Small intestine (tissue), 7 donors: ENCODE measurements around the gene CCDC150. TPM values are rescaled to one million over a fixed set of nuclear protein-coding genes. Genes with fewer than 3 reads are reported as not detected.

Experiments used
- DNase-seq, 2 donors: peaks; one replicate each; pipeline versions ENCODE4 v3.0.0 to v3.0.0-alpha.2; 2013
- FAIRE-seq: peaks from 2 replicates; lab custom pipeline; 2012; peaks lifted over from hg19 to GRCh38; lab: Jason Lieb, UNC
- H3K27ac ChIP-seq, 3 donors: one replicate each; pipeline ENCODE4 v1.5.1; 2013; ENCODE audit warnings: low read length in 2 of 3, mild to moderate bottlenecking in 2 of 3, control low read depth in 1 of 3, inconsistent platforms in 1 of 3, low read depth in 1 of 3, moderate library complexity in 1 of 3
- H3K27me3 ChIP-seq, 3 donors: one replicate each; pipeline ENCODE4 v1.6.1; 2013; ENCODE audit warnings: low read length in 3 of 3, inconsistent platforms in 1 of 3; ENCODE audit not compliant: control insufficient read depth in 3 of 3, insufficient read depth in 3 of 3
- H3K36me3 ChIP-seq, 3 donors: one replicate each; pipeline ENCODE4 v1.6.1; 2013; ENCODE audit warnings: low read length in 3 of 3, inconsistent platforms in 1 of 3, low read depth in 1 of 3, mild to moderate bottlenecking in 1 of 3, moderate library complexity in 1 of 3; ENCODE audit not compliant: control insufficient read depth in 3 of 3, insufficient read depth in 2 of 3
- H3K4me1 ChIP-seq, 3 donors: one replicate each; pipeline ENCODE4 v1.6.1; 2013; ENCODE audit warnings: low read length in 2 of 3, inconsistent platforms in 1 of 3, low read depth in 1 of 3, mild to moderate bottlenecking in 1 of 3, moderate library complexity in 1 of 3; ENCODE audit not compliant: control insufficient read depth in 3 of 3, insufficient read depth in 2 of 3
- H3K4me3 ChIP-seq, 3 donors: one replicate each; pipeline ENCODE4 v1.5.1; 2013; ENCODE audit warnings: low read length in 3 of 3, control low read depth in 1 of 3, inconsistent platforms in 1 of 3, low read depth in 1 of 3, mild to moderate bottlenecking in 1 of 3, moderate library complexity in 1 of 3
- H3K9me3 ChIP-seq, 2 donors: one replicate each; pipeline ENCODE4 v1.6.1; 2013; ENCODE audit warnings: low read depth in 1 of 2, low read length in 1 of 2; ENCODE audit not compliant: control insufficient read depth in 2 of 2, insufficient read depth in 1 of 2
- WGBS, 3 donors: extraction: QIAGEN DNeasy Blood & Tissue Kit; methylation state at CpG; one replicate each; pipeline ENCODE4 v1.1.7; 2013; 5-methylcytosine and 5-hydroxymethylcytosine counted together
- polyA plus RNA-seq, 4 donors: library from polyadenylated mRNA; stranded (reverse) in 3 of 4; unstranded in 1 of 4; fragments of 200-250 nt in 3 of 4; fragments of 120-200 nt in 1 of 4; gene quantifications; one replicate each; pipeline versions ENCODE4 v1.2.1 to v1.2.3, GENCODE V29; 2013
- donor health status: healthy with polysubstance abuse.
- donor health status: control.
- donor health status: control.
- donor health status: Bipolar disorder and iron deficiency.
- donor health status: healthy.

CCDC150 gene
- polyA plus RNA-seq, 4 donors = 1.9 to 14.5 TPM; not detected in 2

DNA sequence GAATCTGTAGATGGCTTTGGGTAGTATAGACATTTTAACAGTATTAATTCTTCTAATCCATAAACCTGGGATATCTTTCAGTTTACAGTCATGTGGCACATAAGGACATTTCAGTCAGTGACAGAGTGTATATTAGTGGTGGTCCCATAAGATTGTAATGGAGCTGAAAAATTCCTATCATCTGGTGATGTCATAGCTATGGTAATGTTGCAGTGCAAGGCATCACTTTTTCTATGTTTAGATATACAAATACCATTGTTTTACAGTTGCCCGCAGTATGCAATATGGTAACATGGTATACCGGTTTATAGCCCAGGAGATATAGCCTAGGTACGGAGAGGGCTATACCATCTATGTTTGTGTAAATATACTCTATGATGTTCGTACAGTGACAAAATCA is 9.7 kb downstream of the CCDC150 start:
- H3K27me3 ChIP-seq = no peaks in the 10 kb centered on the region
- peaks cover 1 to 25% of the 10 kb centered on the region in 2 donors for H3K9me3 ChIP-seq
- H3K27ac ChIP-seq = no peak overlapping the region
- no peak overlapping the region for H3K4me3 ChIP-seq
- FAIRE-seq (no peak), DNase-seq (no peak)
- WGBS, 3 donors = 95 to 96% (median 96%) methylated on average over 4 of the region's 4 CpGs
- H3K4me1 ChIP-seq = no peaks in the 10 kb centered on the region
- H3K36me3 ChIP-seq = peaks cover 0 to 2% (median 0%) of the 10 kb centered on the region in 3 donors

- H3K9me3 ChIP-seq = peaks cover 1 to 25% of the 10 kb centered on the region in 2 donors
- peaks cover 0 to 2% (median 0%) of the 10 kb centered on the region in 3 donors for H3K36me3 ChIP-seq
- H3K27ac ChIP-seq = no peak overlapping the region
- H3K27me3 ChIP-seq = no peaks in the 10 kb centered on the region
- no peaks in the 10 kb centered on the region for H3K4me1 ChIP-seq
- no peak overlapping the region for H3K4me3 ChIP-seq
- no peak for DNase-seq
- FAIRE-seq = no peak
- 68 to 72% (median 69%) methylated on average over 4 of the region's 4 CpGs for WGBS, 3 donors
Measured at GRCh38 chr2:196651387-196652094, 12.0 kb downstream of the CCDC150 start.

DNA sequence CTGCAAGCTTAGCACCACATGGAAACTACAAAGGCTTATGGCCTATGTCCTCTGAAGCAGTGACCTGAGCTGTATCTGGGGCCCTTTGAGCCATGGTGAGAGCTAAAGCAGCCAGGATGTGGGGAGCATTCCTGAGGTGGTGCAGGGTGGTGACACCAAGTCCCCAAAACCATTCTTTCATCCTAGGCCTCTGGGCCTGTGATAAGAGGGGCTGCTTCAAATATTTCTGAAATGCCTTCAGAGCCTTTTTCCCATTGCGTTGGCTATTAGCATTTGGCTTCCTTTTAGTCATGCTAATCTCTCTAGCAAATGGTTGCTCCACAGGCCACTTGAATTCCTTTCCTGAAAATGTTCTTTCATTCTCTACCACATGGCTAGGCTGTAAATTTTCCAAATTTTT is 13.4 kb downstream of the CCDC150 start:
- H3K36me3 ChIP-seq = peaks cover 0 to 2% (median 0%) of the 10 kb centered on the region in 3 donors
- no peak overlapping the region for H3K4me3 ChIP-seq
- H3K27me3 ChIP-seq = no peaks in the 10 kb centered on the region
- WGBS, 3 donors = 100% methylated on average over 1 of the region's 1 CpG
- H3K9me3 ChIP-seq = peaks cover 1 to 25% of the 10 kb centered on the region in 2 donors
- no peaks in the 10 kb centered on the region for H3K4me1 ChIP-seq
- no peak for FAIRE-seq
- DNase-seq = no peak
- H3K27ac ChIP-seq = no peak overlapping the region

- peaks cover 0 to 2% (median 0%) of the 10 kb centered on the region in 3 donors for H3K36me3 ChIP-seq
- no peaks in the 10 kb centered on the region for H3K27me3 ChIP-seq
- H3K4me3 ChIP-seq = no peak overlapping the region
- H3K4me1 ChIP-seq = no peaks in the 10 kb centered on the region
- 77 to 88% (median 79%) methylated on average over 1 of the region's 1 CpG for WGBS, 3 donors
- DNase-seq = no peak
- FAIRE-seq = no peak
- no peak overlapping the region for H3K27ac ChIP-seq
- H3K9me3 ChIP-seq = peaks cover 1 to 25% of the 10 kb centered on the region in 2 donors
Measured at GRCh38 chr2:196653843-196654242, 14.3 kb downstream of the CCDC150 start.

GRCh38 chr2:196655761-196656160 is 16.2 kb downstream of the CCDC150 start:
- 43 to 79% (median 70%) methylated on average over 1 of the region's 1 CpG for WGBS, 3 donors

GRCh38 chr2:196657333-196657732 is 17.8 kb downstream of the CCDC150 start:
- H3K9me3 ChIP-seq = peaks cover 1 to 13% of the 10 kb centered on the region in 2 donors
- H3K4me1 ChIP-seq = no peaks in the 10 kb centered on the region
- 96% methylated on average over 2 of the region's 2 CpGs for WGBS, 3 donors
- H3K27ac ChIP-seq = no peak overlapping the region
- no peaks in the 10 kb centered on the region for H3K27me3 ChIP-seq
- no peak for DNase-seq
- FAIRE-seq = no peak
- H3K4me3 ChIP-seq = no peak overlapping the region
- H3K36me3 ChIP-seq = peaks cover 0 to 2% (median 0%) of the 10 kb centered on the region in 3 donors

More at GRCh38 chr2:196655761-196656160, 16.2 kb downstream of the CCDC150 start:
- peaks cover 0 to 2% (median 0%) of the 10 kb centered on the region in 3 donors for H3K36me3 ChIP-seq
- H3K4me1 ChIP-seq = no peaks in the 10 kb centered on the region
- peaks cover 1 to 21% of the 10 kb centered on the region in 2 donors for H3K9me3 ChIP-seq
- DNase-seq (no peak), FAIRE-seq (no peak)
- no peaks in the 10 kb centered on the region for H3K27me3 ChIP-seq
- no peak overlapping the region for H3K4me3 ChIP-seq
- no peak overlapping the region for H3K27ac ChIP-seq

DNA sequence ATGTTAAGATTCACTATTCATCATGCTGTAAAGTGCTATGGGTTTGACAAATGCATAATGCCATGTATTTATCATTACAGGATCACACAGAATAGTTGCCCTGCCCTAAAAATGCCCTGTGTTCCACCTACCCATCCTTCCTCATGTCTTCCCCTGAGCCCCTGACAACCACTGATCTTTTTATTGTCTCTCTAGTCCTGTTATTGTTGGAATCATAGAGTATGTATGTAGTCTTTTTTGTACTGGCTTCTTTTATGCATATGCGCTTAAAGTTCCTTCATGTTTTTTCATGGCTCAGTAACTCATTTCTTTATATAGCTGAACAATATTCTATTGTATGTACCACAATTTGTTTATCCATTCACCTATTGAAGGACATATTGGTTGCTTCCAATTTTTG is 20.3 kb downstream of the CCDC150 start:
- no peaks in the 10 kb centered on the region for H3K27me3 ChIP-seq
- DNase-seq (no peak), FAIRE-seq (no peak)
- no peaks in the 10 kb centered on the region for H3K36me3 ChIP-seq
- 97 to 100% (median 98%) methylated on average over 1 of the region's 1 CpG for WGBS, 3 donors
- no peak overlapping the region for H3K4me3 ChIP-seq
- no peaks in the 10 kb centered on the region for H3K4me1 ChIP-seq
- no peak overlapping the region for H3K27ac ChIP-seq
- H3K9me3 ChIP-seq = no peaks in the 10 kb centered on the region

DNA sequence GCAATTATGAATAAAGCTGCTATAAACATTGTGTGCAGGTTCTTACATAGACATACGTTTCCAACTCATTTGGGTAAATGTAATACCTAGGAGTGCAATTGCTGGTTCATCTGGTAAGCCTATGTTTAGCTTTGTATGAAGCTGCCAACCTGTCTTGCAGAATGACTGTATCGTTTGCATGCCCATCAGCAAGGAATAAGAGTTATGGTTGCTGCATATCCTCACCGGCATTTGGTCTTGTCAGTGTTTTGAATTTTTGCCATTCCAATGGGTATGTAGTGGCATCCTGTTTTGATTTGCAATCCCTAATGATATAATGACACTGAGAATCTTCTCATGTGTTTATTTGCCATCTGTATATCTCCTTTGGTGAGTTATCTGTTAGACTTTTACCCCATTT is 20.7 kb downstream of the CCDC150 start:
- H3K4me3 ChIP-seq = no peak overlapping the region
- H3K27me3 ChIP-seq = no peaks in the 10 kb centered on the region
- H3K4me1 ChIP-seq = no peaks in the 10 kb centered on the region
- WGBS, 3 donors = 88 to 95% (median 91%) methylated on average over 3 of the region's 3 CpGs
- FAIRE-seq (no peak), DNase-seq (no peak)
- H3K27ac ChIP-seq = no peak overlapping the region
- H3K9me3 ChIP-seq = no peaks in the 10 kb centered on the region
- H3K36me3 ChIP-seq = no peaks in the 10 kb centered on the region

DNA sequence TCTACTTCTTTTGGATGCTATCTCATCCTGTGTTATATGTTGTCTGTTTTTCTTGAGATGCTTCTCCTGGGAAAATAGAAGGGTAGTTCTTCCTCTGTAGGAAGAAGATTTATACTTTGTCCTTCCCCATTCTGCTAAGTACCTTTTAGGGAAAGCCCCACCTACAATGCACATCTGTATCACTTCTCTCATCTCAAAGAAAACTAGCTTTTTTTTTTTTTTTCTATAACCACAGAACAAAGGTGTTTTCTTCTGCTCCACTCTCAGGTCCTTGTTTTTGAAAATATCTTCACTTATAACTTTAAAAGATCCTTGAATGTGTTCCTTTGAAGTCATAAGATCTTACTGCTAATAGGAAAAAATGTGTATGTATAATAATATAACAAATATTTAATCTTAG is 30.8 kb downstream of the CCDC150 start:
- no peaks in the 10 kb centered on the region for H3K27me3 ChIP-seq
- no peak overlapping the region for H3K4me3 ChIP-seq
- FAIRE-seq (no peak), DNase-seq (no peak)
- H3K9me3 ChIP-seq = no peaks in the 10 kb centered on the region
- H3K4me1 ChIP-seq = no peaks in the 10 kb centered on the region
- H3K27ac ChIP-seq = no peak overlapping the region
- no peaks in the 10 kb centered on the region for H3K36me3 ChIP-seq
